ENCODE results near the gene TOM1L1.

The TOM1L1 gene

DNA sequence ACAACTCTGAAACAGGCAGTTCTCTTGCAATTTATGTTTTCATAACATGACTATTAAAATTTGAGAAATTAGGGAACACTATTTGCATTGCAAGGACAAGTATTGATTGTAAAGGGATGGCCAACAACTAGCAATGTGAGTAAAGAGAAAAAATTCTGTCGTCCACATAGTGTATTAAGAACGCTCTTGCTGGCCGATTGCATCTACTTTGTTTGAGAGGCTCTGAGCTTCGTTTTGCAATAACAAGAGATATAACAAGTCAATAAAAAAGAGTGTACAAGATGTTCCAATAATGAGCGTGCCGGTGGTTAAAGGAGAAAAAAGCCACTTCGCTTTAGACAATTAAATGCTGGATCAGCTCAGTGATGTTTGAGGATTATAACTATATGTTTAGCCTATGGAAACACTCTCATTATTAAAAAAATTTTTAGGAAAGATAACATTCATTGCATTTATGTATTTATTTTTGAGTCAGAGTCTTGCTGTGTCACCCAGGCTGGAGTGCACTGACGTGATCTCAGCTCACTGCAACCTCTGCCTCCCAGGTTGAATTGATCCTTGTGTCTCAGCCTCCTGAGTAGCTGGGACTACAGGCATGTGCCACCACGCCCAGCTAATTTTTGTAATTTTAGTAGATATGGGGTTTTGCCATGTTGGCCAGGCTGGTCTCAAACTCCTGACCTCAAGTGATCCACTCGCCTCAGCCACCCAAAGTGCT, 19.2 kb upstream of the TOM1L1 start (continued):
- TF ChIP-seq, protein P1, sequence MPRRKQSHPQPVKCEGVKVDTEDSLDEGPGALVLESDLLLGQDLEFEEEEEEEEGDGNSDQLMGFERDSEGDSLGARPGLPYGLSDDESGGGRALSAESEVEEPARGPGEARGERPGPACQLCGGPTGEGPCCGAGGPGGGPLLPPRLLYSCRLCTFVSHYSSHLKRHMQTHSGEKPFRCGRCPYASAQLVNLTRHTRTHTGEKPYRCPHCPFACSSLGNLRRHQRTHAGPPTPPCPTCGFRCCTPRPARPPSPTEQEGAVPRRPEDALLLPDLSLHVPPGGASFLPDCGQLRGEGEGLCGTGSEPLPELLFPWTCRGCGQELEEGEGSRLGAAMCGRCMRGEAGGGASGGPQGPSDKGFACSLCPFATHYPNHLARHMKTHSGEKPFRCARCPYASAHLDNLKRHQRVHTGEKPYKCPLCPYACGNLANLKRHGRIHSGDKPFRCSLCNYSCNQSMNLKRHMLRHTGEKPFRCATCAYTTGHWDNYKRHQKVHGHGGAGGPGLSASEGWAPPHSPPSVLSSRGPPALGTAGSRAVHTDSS (tag by site-specific recombination; IDR thresholded peaks at IDR 0.05) = no peak
- TF ChIP-seq ZNF19 (tag by site-specific recombination; IDR thresholded peaks at IDR 0.05; ENCODE audit: low read depth) = no peak
- no peak for TF ChIP-seq ZNF335 (tag by site-specific recombination; conservative IDR thresholded peaks at IDR 0.05)

- Histone ChIP-seq H3K4me1 (ENCODE audit: control insufficient read depth, insufficient read depth, low read length) (no peaks in the 10 kb centered on the region), H3K36me3 (ENCODE audit: control insufficient read depth in 2 of 2, insufficient read depth in 1 of 2, low read length in 2 of 2) (no peaks in the 10 kb centered on the region), H3K27ac (ENCODE audit: extremely low read depth, low read depth, low read length) (no peak overlapping the region), H3K9me3 (ENCODE audit: control insufficient read depth, insufficient read depth, low read depth, low read length) (no peaks in the 10 kb centered on the region), H3K4me3 (ENCODE audit: low read depth, low read length) (no peak overlapping the region)
- CTCF ChIA-PET = interaction anchor here (0.6 kb wide), 2 partner anchors 15 to 1849 kb away, joined by 3 read pairs; no protein-coding TSS in a partner anchor
- POLR2A ChIA-PET = no interaction called here
- TF ChIP-seq ZNF548 (tag by site-specific recombination; IDR thresholded peaks at IDR 0.05) (no peak), ZBTB17 (tag by site-specific recombination; IDR thresholded peaks at IDR 0.05) (no peak), ZNF211 (tag by site-specific recombination; IDR thresholded peaks at IDR 0.05; ENCODE audit: low read depth) (no peak)
- TF ChIP-seq, protein P2, sequence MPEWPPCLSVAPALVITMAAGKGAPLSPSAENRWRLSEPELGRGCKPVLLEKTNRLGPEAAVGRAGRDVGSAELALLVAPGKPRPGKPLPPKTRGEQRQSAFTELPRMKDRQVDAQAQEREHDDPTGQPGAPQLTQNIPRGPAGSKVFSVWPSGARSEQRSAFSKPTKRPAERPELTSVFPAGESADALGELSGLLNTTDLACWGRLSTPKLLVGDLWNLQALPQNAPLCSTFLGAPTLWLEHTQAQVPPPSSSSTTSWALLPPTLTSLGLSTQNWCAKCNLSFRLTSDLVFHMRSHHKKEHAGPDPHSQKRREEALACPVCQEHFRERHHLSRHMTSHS (tag by site-specific recombination; IDR thresholded peaks at IDR 0.05) = no peak
These were observed 18.3 kb upstream of the TOM1L1 start for GRCh38 chr17:54882371-54882770.

DNA sequence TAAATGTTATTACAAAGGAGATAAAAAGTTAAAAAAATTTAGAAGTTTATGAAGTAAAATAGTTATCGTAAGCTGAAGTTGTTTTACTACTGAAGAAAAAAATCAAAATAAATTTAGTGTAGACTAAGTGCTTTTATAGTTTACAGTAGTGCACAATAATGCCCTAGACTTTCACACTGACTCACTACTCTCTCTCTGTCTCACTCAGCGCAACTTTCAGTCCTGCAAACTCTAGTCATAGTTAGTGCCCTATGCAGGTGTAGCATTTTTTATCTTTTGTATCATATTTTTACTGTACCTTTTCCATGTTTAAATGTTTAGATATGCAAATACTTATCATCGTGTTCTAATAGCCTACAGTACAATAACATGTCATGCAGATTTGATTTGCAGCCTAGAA, 17.7 kb upstream of the TOM1L1 start:
- Histone ChIP-seq H3K27ac (ENCODE audit: extremely low read depth, low read depth, low read length) (no peak overlapping the region), H3K9me3 (ENCODE audit: control insufficient read depth, insufficient read depth, low read depth, low read length) (no peaks in the 10 kb centered on the region), H3K4me3 (ENCODE audit: low read depth, low read length) (no peak overlapping the region), H3K4me1 (ENCODE audit: control insufficient read depth, insufficient read depth, low read length) (no peaks in the 10 kb centered on the region), H3K36me3 (ENCODE audit: control insufficient read depth in 2 of 2, insufficient read depth in 1 of 2, low read length in 2 of 2) (no peaks in the 10 kb centered on the region)
- CTCF ChIA-PET = interaction anchor here (0.6 kb wide), 1 partner anchor 9 kb away, joined by 7 read pairs; no protein-coding TSS in a partner anchor
- POLR2A ChIA-PET = no interaction called here
- no peak for TF ChIP-seq ELK4 (IDR thresholded peaks at IDR 0.05; ENCODE audit: borderline replicate concordance, low read depth, low read length)
- no peak for TF ChIP-seq ZNF404 (tag by site-specific recombination; IDR thresholded peaks at IDR 0.05)
- TF ChIP-seq KLF10 (tag by site-specific recombination; IDR thresholded peaks at IDR 0.05) = no peak
- no peak for TF ChIP-seq ZNF473 (tag by site-specific recombination; IDR thresholded peaks at IDR 0.05)
- no peak for TF ChIP-seq YY1 (tag by site-specific recombination; IDR thresholded peaks at IDR 0.05)
- no peak for TF ChIP-seq ZNF830 (tag by site-specific recombination; IDR thresholded peaks at IDR 0.05; ENCODE audit: low read depth)

- H3K27ac ChIP-seq (ENCODE audit: extremely low read depth, low read depth, low read length) = no peak overlapping the region
- H3K4me3 ChIP-seq (ENCODE audit: low read depth, low read length) = no peak overlapping the region
- TF ChIP-seq ZNF341 (tag by site-specific recombination; IDR thresholded peaks at IDR 0.05; ENCODE audit: low read depth) (no peak), ZNF398 (tag by site-specific recombination; IDR thresholded peaks at IDR 0.05) (no peak), ZIC2 (tag by site-specific recombination; IDR thresholded peaks at IDR 0.05) (no peak), ZNF311 (tag by site-specific recombination; IDR thresholded peaks at IDR 0.05; ENCODE audit: borderline replicate concordance) (no peak)
- TF ChIP-seq, protein P3, sequence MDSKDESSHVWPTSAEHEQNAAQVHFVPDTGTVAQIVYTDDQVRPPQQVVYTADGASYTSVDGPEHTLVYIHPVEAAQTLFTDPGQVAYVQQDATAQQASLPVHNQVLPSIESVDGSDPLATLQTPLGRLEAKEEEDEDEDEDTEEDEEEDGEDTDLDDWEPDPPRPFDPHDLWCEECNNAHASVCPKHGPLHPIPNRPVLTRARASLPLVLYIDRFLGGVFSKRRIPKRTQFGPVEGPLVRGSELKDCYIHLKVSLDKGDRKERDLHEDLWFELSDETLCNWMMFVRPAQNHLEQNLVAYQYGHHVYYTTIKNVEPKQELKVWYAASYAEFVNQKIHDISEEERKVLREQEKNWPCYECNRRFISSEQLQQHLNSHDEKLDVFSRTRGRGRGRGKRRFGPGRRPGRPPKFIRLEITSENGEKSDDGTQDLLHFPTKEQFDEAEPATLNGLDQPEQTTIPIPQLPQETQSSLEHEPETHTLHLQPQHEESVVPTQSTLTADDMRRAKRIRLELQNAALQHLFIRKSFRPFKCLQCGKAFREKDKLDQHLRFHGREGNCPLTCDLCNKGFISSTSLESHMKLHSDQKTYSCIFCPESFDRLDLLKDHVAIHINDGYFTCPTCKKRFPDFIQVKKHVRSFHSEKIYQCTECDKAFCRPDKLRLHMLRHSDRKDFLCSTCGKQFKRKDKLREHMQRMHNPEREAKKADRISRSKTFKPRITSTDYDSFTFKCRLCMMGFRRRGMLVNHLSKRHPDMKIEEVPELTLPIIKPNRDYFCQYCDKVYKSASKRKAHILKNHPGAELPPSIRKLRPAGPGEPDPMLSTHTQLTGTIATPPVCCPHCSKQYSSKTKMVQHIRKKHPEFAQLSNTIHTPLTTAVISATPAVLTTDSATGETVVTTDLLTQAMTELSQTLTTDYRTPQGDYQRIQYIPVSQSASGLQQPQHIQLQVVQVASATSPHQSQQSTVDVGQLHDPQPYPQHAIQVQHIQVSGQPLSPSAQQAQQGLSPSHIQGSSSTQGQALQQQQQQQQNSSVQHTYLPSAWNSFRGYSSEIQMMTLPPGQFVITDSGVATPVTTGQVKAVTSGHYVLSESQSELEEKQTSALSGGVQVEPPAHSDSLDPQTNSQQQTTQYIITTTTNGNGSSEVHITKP (tag by site-specific recombination; IDR thresholded peaks at IDR 0.05) = no peak
- POLR2A ChIA-PET = no interaction called here
- CTCF ChIA-PET = interaction anchor here (0.7 to 1.3 kb wide), 2 partner anchors 10 to 1521 kb away, joined by 3 to 4 read pairs; no protein-coding TSS in a partner anchor
- H3K4me1 ChIP-seq (ENCODE audit: control insufficient read depth, insufficient read depth, low read length) = no peaks in the 10 kb centered on the region
- H3K9me3 ChIP-seq (ENCODE audit: control insufficient read depth, insufficient read depth, low read depth, low read length) = no peaks in the 10 kb centered on the region
- H3K36me3 ChIP-seq (ENCODE audit: control insufficient read depth in 2 of 2, insufficient read depth in 1 of 2, low read length in 2 of 2) = no peaks in the 10 kb centered on the region
These were observed 16.7 kb upstream of the TOM1L1 start for GRCh38 chr17:54883939-54884338.
